Measurements from ENCODE around the gene CD226.
"Not testable (repeated sequence)": the region's sequence is repeated elsewhere in the genome, so short reads cannot be mapped to it uniquely, and the experiment has no call there.

The CD226 gene

GRCh38 chr18:69899154-69899923, 48.3 kb downstream of the CD226 start:
- not testable (repeated sequence) for DNase-seq

DNA sequence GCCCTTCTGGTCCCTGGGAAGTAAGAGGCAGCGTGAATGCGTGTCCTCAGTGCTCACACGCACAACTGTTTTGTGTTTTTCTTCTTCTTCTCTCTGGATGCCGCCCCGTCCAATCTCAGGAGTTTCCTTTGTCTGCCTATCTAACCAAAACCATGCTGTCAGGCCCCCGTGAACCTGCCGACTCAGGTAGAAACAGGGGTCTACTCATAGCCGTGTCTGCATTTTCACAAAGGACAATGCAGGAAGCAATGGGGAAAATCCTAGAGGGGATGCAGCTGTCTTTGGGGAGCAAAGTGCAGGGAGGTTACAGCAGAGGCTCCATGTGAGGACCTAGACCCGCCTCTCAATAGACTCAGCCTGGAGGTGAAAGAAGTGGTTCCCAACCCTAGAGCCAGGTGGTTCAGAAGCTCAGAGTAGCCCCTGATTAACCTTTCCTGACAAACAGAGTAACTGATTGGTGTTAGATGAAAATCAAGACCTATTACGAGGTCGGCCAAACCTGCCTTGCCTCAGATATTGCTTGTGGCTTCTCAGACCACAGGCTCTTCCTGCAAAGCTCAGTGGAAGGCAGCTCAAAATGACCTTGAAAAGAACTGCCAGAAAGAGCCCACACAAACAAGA, 49.3 kb downstream of the CD226 start:
- peak; percentile 2 for DNase-seq

DNA sequence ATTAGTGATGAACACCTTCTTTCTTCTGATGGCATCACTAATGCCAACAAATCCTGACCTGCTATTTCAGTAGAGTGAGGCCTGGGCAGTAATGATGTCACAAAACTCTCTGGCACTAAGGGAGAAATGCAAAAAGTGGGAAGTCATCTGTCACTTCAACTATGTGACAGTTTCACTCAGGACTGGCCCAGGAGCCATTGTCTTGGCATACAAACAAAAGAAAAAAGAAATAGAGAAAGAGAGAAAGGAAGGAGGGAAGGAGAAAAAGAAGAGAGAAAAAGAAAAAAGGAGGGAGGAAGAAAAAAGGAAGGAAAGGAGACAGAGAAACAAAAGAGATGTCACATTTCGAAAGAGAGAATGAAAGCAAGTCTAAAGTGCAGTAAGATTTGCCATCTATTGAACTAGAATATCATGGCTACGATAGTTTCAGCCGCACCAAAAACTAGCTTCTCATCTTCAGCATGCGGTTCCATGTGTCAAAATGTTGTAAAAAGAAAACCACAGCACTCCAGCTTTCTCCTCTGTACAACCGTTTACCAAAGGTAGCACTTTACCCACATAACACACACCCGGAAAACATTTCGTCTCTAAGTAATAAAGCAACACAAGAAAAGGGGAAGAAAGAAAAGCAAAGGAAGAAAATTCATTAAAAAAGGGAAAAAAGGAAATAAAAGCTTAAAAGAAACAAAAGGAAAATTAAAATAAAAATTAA, 50.1 kb downstream of the CD226 start:
- DNase-seq: peak; percentile 24

GRCh38 chr18:69895066-69896047, 52.3 kb downstream of the CD226 start:
- no peak for DNase-seq

GRCh38 chr18:69894467-69894866, 53.2 kb downstream of the CD226 start:
- no peak for DNase-seq

- no peak for DNase-seq
Measured at GRCh38 chr18:69890558-69890957, 57.1 kb downstream of the CD226 start.

GRCh38 chr18:69889009-69889408, 58.7 kb downstream of the CD226 start:
- DNase-seq: peak; percentile 16

- no peak for DNase-seq
Measured at GRCh38 chr18:69887256-69887655, 60.4 kb downstream of the CD226 start.

GRCh38 chr18:69885841-69886531, 61.7 kb downstream of the CD226 start:
- no peak for DNase-seq

- no peak for DNase-seq
Measured at GRCh38 chr18:69885355-69885754, 62.3 kb downstream of the CD226 start.

- DNase-seq: no peak
Measured at GRCh38 chr18:69883781-69884180, 63.9 kb downstream of the CD226 start.

DNA sequence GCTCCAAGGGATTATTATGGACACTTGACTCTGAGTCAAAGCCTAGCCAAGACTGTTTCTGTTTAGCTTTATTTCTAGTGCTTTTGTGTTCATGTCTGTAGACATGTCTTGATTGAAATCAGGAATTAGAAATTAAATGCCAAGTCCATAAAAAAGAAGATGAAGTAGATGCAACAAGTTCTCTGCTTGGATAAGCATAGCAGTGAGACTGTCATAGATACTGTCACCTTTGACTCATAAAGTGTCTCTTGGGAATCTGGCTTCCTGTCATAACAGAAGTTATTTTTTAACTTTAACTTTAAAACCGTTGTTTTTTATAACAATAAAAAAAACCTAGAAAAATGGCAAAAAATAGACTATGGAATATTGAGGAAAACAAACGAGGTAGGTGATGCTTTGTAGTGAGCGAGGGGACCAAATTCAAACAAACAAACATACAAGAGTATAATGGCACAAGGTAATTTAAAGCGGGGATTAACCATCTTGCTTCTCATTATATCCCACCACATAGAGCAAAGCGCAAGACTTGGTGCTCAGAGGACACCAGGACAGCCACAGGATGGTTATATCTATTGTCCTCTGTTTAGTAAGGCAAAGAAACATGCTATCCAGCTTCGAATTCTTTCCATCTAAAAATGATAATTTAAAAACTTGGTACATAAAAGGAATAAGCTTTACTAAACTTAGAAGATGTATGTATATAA, 64.6 kb downstream of the CD226 start:
- DNase-seq: no peak

DNA sequence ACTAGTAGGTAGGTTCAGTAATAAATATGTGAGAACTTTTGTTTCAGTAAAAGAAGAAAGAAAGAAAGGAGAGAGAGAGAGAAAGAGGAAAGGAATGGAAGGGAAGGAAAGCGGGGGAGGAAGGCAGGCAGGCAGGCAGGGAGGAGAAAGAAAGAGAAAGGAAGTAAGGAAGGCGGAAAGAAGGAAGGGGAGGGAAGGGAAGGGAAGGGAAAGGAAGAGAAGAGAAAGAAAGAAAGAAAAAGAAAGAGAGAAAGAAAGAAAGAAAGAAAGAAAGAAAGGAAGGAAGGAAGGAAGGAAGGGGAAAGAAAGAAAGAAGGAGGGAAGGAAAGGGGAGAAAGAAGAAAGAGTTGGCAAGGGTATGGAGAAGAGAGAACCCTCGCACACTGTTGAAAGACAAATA, 67.6 kb downstream of the CD226 start:
- DNase-seq: no peak

GRCh38 chr18:69879051-69879450, 68.6 kb downstream of the CD226 start:
- not testable (repeated sequence) for DNase-seq

- DNase-seq: no peak
Measured at GRCh38 chr18:69878213-69878933, 69.3 kb downstream of the CD226 start.

DNA sequence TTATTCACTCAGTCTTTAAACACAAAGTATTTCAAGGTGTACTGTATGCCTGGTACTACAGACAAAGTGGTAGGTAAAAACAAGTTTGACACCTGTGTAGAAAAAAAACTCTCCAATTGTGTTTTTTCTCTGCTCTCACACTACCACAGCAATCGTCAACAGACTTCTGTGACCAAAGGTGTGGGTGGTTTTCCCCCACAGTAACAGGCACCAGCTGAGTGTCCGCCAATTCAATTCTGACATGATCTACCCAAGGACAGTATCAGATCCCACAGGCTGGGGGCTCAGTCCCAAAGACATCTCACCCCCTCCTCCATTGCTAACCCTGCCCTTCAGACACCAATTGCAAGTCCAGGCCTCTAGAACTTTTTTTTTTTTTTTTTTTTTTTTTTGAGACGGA, 71.2 kb downstream of the CD226 start:
- no peak for DNase-seq

DNA sequence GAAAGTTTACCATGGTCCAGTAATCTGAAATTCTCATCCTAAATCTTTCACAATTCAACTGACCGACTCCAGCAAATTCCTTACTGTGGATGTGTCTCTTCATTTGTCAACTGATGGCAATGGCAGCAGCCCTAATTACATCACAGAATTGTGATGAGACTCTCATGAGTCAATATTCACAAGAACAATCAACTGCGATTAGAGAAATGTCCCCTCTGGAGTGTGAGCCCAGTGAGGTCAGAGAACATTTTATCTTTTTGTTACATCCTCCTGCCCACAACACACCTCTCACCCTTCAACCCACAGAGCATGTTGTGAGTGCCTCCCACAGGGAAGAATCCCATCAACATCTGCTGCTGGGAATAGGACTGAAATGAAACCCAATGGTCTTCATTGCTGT, 73.6 kb downstream of the CD226 start:
- no peak for DNase-seq

- DNase-seq: no peak
Measured at GRCh38 chr18:69872661-69873060, 75.0 kb downstream of the CD226 start.

- DNase-seq: no peak
Measured at GRCh38 chr18:69871363-69871762, 76.3 kb downstream of the CD226 start.

- DNase-seq: no peak
Measured at GRCh38 chr18:69870736-69871135, 76.9 kb downstream of the CD226 start.

DNA sequence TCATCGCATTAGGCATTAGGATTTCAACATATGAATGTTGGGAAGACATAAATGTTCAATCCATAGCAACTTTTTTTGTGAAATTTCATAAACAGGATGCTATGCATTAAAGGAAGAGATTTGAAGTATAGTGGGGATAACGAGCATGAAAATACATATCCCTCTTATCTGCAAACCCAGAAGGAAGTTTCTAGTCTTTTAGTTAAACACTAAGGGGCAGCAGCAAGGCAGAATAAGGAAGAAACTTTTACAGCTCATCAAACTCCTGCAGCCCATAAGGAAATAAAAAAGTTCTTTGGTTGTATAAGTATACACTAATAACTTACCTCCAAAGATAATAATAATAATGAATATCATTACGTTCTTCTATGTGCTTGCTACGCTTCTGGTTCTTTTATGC, 81.5 kb downstream of the CD226 start:
- DNase-seq: peak; percentile 37
